Thymus (tissue), 11 donors: ENCODE data around the gene RARA. TPM values are rescaled to one million over a fixed set of nuclear protein-coding genes. Genes with fewer than 3 reads are reported as not detected.
A peak's percentile ranks its signal among the peaks of the same experiment; 100 is the strongest.

Experiments
- DNase-seq, 9 donors: peaks; one replicate each; pipeline ENCODE4 v3.0.0-alpha.2; 2013; ENCODE audit warnings: low spot score in 9 of 9, low read depth in 6 of 9, missing footprints in 1 of 9
- H3K27ac ChIP-seq, 2 donors: one replicate each; pipeline ENCODE4 v1.5.1; 2013; ENCODE audit warnings: control low read depth in 1 of 2, low read depth in 1 of 2, low read length in 1 of 2, mild to moderate bottlenecking in 1 of 2, moderate library complexity in 1 of 2
- H3K27me3 ChIP-seq, 2 donors: one replicate each; pipeline ENCODE4 v1.5.1; 2013; ENCODE audit warnings: low read length in 1 of 2; ENCODE audit not compliant: control insufficient read depth in 2 of 2, insufficient read depth in 1 of 2
- H3K36me3 ChIP-seq, 2 donors: one replicate each; pipeline ENCODE4 v1.5.1; 2013; ENCODE audit warnings: low read length in 1 of 2, mild to moderate bottlenecking in 1 of 2, moderate library complexity in 1 of 2; ENCODE audit not compliant: control insufficient read depth in 2 of 2, insufficient read depth in 2 of 2
- H3K4me1 ChIP-seq, 2 donors: one replicate each; pipeline ENCODE4 v1.5.1; 2013; ENCODE audit warnings: low read length in 2 of 2; ENCODE audit not compliant: control insufficient read depth in 2 of 2, insufficient read depth in 2 of 2
- H3K4me3 ChIP-seq, 2 donors: one replicate each; pipeline ENCODE4 v1.5.1; 2013; ENCODE audit warnings: low read length in 2 of 2, control low read depth in 1 of 2, mild to moderate bottlenecking in 1 of 2
- H3K9me3 ChIP-seq, 2 donors: one replicate each; pipeline ENCODE4 v1.5.1; 2013; ENCODE audit warnings: low read length in 1 of 2, mild to moderate bottlenecking in 1 of 2; ENCODE audit not compliant: control insufficient read depth in 2 of 2, insufficient read depth in 1 of 2
- WGBS: extraction: QIAGEN DNeasy Blood & Tissue Kit; methylation state at CpG from one replicate; pipeline ENCODE4 v1.1.7; 2013; 5-methylcytosine and 5-hydroxymethylcytosine counted together
- polyA plus RNA-seq: library from polyadenylated mRNA; stranded (reverse); fragments of 200-250 nt; gene quantifications from one replicate; pipeline ENCODE4 v1.2.3, GENCODE V29; 2013
- total RNA-seq: library from RNA; stranded (reverse); fragments of 120-200 nt; gene quantifications from one replicate; pipeline ENCODE4 v1.2.4, GENCODE V29; 2013
- donor health status: healthy.

The RARA gene
- total and polyA plus RNA-seq, 2 donors: 5.8 to 17.1 TPM

- Histone ChIP-seq H3K4me3 (no peak overlapping the region), H3K36me3 (peaks cover 54 to 73% of the 10 kb centered on the region in 2 donors), H3K4me1 (no peaks in the 10 kb centered on the region), H3K9me3 (no peaks in the 10 kb centered on the region), H3K27me3 (no peaks in the 10 kb centered on the region), H3K27ac (no peak overlapping the region)
- no peak for DNase-seq
- WGBS: 97% methylated on average over 4 of the region's 4 CpGs
These were observed 29.6 kb upstream of the RARA start for GRCh38 chr17:40279402-40279801.

GRCh38 chr17:40281663-40282062 lies 27.3 kb upstream of the RARA start:
- Histone ChIP-seq H3K36me3 (peaks cover 40 to 57% of the 10 kb centered on the region in 2 donors), H3K4me3 (no peak overlapping the region), H3K4me1 (no peaks in the 10 kb centered on the region), H3K27me3 (no peaks in the 10 kb centered on the region), H3K9me3 (no peaks in the 10 kb centered on the region), H3K27ac (no peak overlapping the region)
- no peak for DNase-seq
- WGBS: 98% methylated on average over 2 of the region's 2 CpGs

DNA sequence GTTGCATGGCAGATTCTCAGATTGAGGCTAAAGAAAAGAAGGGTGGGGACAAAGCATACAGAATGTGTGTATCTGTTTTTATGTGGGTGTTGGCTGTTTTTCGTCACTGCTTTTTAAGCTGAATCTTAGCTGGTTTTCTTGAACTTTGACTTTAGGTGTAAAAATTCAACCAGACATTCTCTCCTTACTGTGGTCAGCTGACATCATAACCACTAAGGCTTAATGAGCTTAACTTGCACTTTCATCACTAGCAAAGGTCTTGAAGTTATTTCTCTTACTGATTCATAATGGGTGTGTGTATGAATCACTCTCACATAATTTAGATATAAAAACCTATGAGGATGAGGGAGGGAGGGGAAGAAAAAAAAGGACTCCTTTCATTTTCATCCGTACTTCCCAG lies 25.3 kb upstream of the RARA start:
- Histone ChIP-seq H3K4me1 (peaks cover 2 to 7% of the 10 kb centered on the region in 2 donors), H3K4me3 (no peak overlapping the region), H3K27ac (no peak overlapping the region), H3K9me3 (no peaks in the 10 kb centered on the region), H3K27me3 (no peaks in the 10 kb centered on the region), H3K36me3 (peaks cover 26 to 41% of the 10 kb centered on the region in 2 donors)
- 91% methylated on average over 2 of the region's 2 CpGs for WGBS
- DNase-seq: no peak

GRCh38 chr17:40284085-40284713 lies 24.8 kb upstream of the RARA start:
- no peak for DNase-seq
- 89% methylated on average over 2 of the region's 2 CpGs for WGBS
- H3K9me3 ChIP-seq: no peaks in the 10 kb centered on the region
- H3K36me3 ChIP-seq: peaks cover 20 to 35% of the 10 kb centered on the region in 2 donors
- H3K27me3 ChIP-seq: no peaks in the 10 kb centered on the region
- peaks cover 6 to 8% of the 10 kb centered on the region in 2 donors for H3K4me1 ChIP-seq
- H3K27ac ChIP-seq: no peak overlapping the region
- no peak overlapping the region for H3K4me3 ChIP-seq

DNA sequence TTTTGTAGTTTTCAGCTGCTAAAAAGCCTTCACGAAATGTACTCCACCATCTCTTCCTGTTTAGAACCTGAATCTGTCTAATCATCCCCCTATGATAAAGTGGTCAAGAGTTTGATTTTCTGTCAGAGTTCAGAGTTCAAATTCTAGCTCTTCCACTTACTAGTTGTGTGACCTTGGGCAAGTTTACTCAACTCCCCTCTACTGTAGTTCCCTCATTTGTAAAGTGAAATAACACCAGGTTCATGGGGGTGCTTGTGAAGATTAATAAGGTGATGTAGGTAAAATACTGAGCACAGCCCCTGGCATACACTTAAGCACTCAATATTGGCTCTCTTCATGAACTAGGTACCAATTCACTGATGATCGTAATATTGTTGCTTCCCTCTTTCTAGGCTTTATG lies 22.5 kb upstream of the RARA start:
- Histone ChIP-seq H3K36me3 (peaks cover 10 to 29% of the 10 kb centered on the region in 2 donors), H3K4me3 (no peak overlapping the region), H3K9me3 (no peaks in the 10 kb centered on the region), H3K4me1 (peaks cover 6 to 15% of the 10 kb centered on the region in 2 donors), H3K27ac (no peak overlapping the region), H3K27me3 (no peaks in the 10 kb centered on the region)
- no peak for DNase-seq
- whole genome bisulfite sequencing: over 99% methylated on average over 2 of the region's 2 CpGs

DNA sequence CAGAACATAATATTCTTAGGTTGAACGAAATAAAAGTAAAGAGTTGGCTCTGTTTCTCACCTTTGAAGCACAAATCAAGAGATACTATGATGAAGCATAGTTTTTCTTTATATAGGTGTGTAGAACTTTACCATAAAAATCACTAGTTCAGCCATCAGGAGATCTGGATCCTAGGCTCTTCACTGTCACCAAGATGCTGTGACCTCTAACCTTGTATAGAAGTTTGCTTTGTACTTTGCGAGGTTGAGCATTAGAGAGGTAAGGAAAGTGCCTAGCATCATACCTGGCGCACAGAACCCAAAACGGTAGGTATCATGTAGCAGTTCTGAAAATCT lies 21.9 kb upstream of the RARA start:
- Histone ChIP-seq H3K27me3 (no peaks in the 10 kb centered on the region), H3K27ac (no peak overlapping the region), H3K36me3 (peaks cover 6 to 28% of the 10 kb centered on the region in 2 donors), H3K4me1 (peaks cover 6 to 15% of the 10 kb centered on the region in 2 donors), H3K9me3 (no peaks in the 10 kb centered on the region), H3K4me3 (peak overlapping the region in 1 of 2 donors; percentile 13)
- no peak for DNase-seq
- whole genome bisulfite sequencing: 56% methylated on average over 4 of the region's 4 CpGs

- Histone ChIP-seq H3K9me3 (no peaks in the 10 kb centered on the region), H3K4me3 (peak within 1 kb of the TSS; percentile 49 to 60), H3K36me3 (peaks cover 4 to 26% of the 10 kb centered on the region in 2 donors), H3K27ac (peak within 1 kb of the TSS; percentile 37 to 61), H3K27me3 (no peaks in the 10 kb centered on the region), H3K4me1 (peaks cover 6 to 15% of the 10 kb centered on the region in 2 donors)
- DNase-seq: peak; percentile 95 to 100 (median 99)
- under 1% methylated on average over 47 of the region's 47 CpGs for WGBS
These were observed 21.2 kb upstream of the RARA start, which contains the start of gene CDC6 for GRCh38 chr17:40287494-40288369. CDC6 (plus strand) TSS chr17:40287879; CDS start chr17:40289421, 1,542 bp downstream.

DNA sequence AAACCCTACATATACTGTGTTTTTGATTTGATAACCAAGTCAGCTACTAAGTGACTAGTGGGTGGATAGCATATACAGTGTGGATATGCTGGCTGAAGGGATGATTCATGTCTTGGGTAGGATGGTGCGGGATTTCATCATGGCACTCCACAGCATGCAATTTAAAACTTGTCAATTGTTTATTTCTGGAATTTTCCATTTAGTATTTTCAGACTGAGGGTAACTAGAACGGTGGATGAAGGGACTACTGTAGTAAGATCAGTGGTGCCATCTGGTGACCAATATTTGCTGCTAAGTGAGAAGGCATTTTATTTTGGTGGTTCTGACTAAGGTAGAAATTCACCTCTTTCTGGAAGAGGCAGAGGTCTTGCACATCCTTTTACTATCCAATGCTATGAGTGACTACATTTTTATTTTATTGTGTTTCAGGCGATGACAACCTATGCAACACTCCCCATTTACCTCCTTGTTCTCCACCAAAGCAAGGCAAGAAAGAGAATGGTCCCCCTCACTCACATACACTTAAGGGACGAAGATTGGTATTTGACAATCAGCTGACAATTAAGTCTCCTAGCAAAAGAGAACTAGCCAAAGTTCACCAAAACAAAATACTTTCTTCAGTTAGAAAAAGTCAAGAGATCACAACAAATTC lies 18.2 kb upstream of the RARA start:
- WGBS: 77% methylated on average over 4 of the region's 4 CpGs
- Histone ChIP-seq H3K36me3 (peaks cover 10 to 51% of the 10 kb centered on the region in 2 donors), H3K27ac (no peak overlapping the region), H3K27me3 (no peaks in the 10 kb centered on the region), H3K4me1 (peaks cover 6 to 15% of the 10 kb centered on the region in 2 donors), H3K4me3 (no peak overlapping the region), H3K9me3 (no peaks in the 10 kb centered on the region)
- DNase-seq: peak in 3 of 9 donors; percentile 52 to 76 (median 62)

GRCh38 chr17:40291281-40291664 lies 17.7 kb upstream of the RARA start:
- peaks cover 14 to 56% of the 10 kb centered on the region in 2 donors for H3K36me3 ChIP-seq
- peaks cover 6 to 15% of the 10 kb centered on the region in 2 donors for H3K4me1 ChIP-seq
- H3K4me3 ChIP-seq: no peak overlapping the region
- no peak overlapping the region for H3K27ac ChIP-seq
- no peak for DNase-seq
- no peaks in the 10 kb centered on the region for H3K9me3 ChIP-seq
- 97% methylated on average over 2 of the region's 2 CpGs for WGBS
- H3K27me3 ChIP-seq: no peaks in the 10 kb centered on the region
